ENCODE measurements around the gene FOLR2.

DNA sequence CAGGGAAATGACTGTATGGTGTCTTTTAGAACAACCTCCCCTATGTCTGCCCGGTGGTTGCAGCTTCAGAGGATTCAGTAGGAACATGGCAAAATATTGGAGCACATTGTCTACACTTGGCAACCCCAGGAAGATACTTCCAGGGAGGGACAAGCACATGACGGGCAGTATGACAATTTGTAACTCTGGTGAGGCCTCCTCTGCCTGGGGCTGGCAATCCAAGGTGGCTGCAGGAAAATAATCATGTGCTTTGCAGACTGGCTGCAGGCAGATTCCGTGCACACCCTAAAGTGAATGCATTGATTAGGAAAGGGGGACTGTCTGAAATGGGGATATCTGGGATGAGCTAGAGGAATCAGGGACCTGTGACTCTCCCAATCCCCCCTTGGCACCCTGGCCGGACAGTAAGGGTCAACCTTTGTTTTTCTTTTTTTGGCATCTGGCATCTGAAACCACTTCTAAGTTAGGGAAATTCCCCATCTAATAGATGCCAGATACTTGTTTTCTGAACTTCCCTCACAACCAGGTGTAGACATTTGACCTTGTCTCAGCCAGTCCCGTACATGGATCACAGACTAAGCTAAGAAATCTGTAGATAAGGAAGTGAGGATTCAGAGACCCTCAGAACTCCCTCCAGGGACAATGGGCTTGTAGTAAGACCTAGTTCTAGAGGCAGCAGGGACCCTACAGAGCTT, 37.9 kb downstream of the FOLR2 start:
- TF ChIP-seq CTCF (IDR thresholded peaks at IDR 0.05) (no peak), POLR2A (IDR thresholded peaks at IDR 0.05) (no peak)

Data from right lobe of liver (tissue), 4 donors.